GM23338 (cell line): ENCODE data around the gene BLACAT1. TPM values are rescaled to one million over a fixed set of nuclear protein-coding genes. Genes with fewer than 3 reads are reported as not detected.
"Not testable (repeated sequence)": the region's sequence is repeated elsewhere in the genome, so short reads cannot be mapped to it uniquely, and the experiment has no call there.

Source experiments
- ATAC-seq: fragments of 200-7000 bp; cut with Tn5 transposase; 3 replicates; pipeline ENCODE4 v1.9.1; 2020
- DNase-seq: peaks from one replicate; pipeline ENCODE4 v3.0.0-alpha.2; 2015; ENCODE audit warnings: low spot score
- H2AFZ ChIP-seq: fragments of 200-600 bp; sonication (generic); 2 replicates; pipeline ENCODE4 v1.8.0; 2016; ENCODE audit warnings: antibody characterized with exemption, mild to moderate bottlenecking, moderate library complexity
- H3F3A ChIP-seq: fragments of 200-600 bp; sonication (generic); replicated peaks from 2 replicates; pipeline ENCODE4 v1.8.0; 2017; ENCODE audit warnings: antibody characterized with exemption, mixed run types, low read depth
- H3K27ac ChIP-seq: fragments of 200-600 bp; sonication (generic); 2 replicates; pipeline ENCODE4 v1.6.1; 2016; ENCODE audit warnings: low read depth
- H3K27me3 ChIP-seq: fragments of 200-600 bp; sonication (generic); 2 replicates; pipeline ENCODE4 v1.8.0; 2016; ENCODE audit warnings: mild to moderate bottlenecking, mixed run types, moderate library complexity; ENCODE audit not compliant: insufficient read depth
- H3K36me3 ChIP-seq: fragments of 200-600 bp; sonication (generic); 2 replicates; pipeline ENCODE4 v1.8.0; 2016; ENCODE audit warnings: mild to moderate bottlenecking; ENCODE audit not compliant: insufficient read depth
- H3K4me1 ChIP-seq: fragments of 200-600 bp; sonication (generic); 2 replicates; pipeline ENCODE4 v1.8.0; 2016; ENCODE audit warnings: mild to moderate bottlenecking, moderate library complexity; ENCODE audit not compliant: insufficient read depth
- H3K4me2 ChIP-seq: fragments of 200-600 bp; sonication (generic); 2 replicates; pipeline ENCODE4 v1.7.1; 2017; ENCODE audit warnings: mixed run types
- H3K4me3 ChIP-seq: fragments of 200-600 bp; sonication (generic); 2 replicates; pipeline ENCODE4 v1.6.1; 2016; ENCODE audit warnings: mixed run types
- H3K79me2 ChIP-seq: fragments of 200-600 bp; sonication (generic); replicated peaks from 2 replicates; pipeline ENCODE4 v1.8.0; 2017; ENCODE audit warnings: mild to moderate bottlenecking; ENCODE audit not compliant: insufficient read depth
- H3K9me2 ChIP-seq: fragments of 200-600 bp; sonication (generic); 2 replicates; pipeline ENCODE4 v1.8.0; 2017; ENCODE audit not compliant: insufficient read depth
- H4K20me1 ChIP-seq: fragments of 200-600 bp; sonication (generic); replicated peaks from 2 replicates; pipeline ENCODE4 v1.8.0; 2017; ENCODE audit warnings: mild to moderate bottlenecking; ENCODE audit not compliant: insufficient read depth
- H3K27ac Mint-ChIP-seq: 2 replicates; pipeline ENCODE4 v1.8.0; 2020; ENCODE audit warnings: inconsistent platforms, mild to moderate bottlenecking, moderate library complexity, mixed read lengths
- H3K27me3 Mint-ChIP-seq: 3 replicates; pipeline ENCODE4 v1.8.0; 2022; ENCODE audit warnings: low read depth, mild to moderate bottlenecking, moderate library complexity, mixed read lengths, inconsistent platforms; ENCODE audit not compliant: insufficient read depth, poor library complexity
- H3K36me3 Mint-ChIP-seq: 3 replicates; pipeline ENCODE4 v1.8.0; 2021; ENCODE audit warnings: low read depth, mild to moderate bottlenecking, inconsistent platforms, moderate library complexity, mixed read lengths
- H3K4me1 Mint-ChIP-seq: 3 replicates; pipeline ENCODE4 v1.8.0; 2020; ENCODE audit warnings: mild to moderate bottlenecking, inconsistent platforms, mixed read lengths
- H3K4me3 Mint-ChIP-seq: 3 replicates; pipeline ENCODE4 v1.8.0; 2021; ENCODE audit warnings: moderate library complexity, mild to moderate bottlenecking, inconsistent platforms, mixed read lengths
- H3K9me3 Mint-ChIP-seq: 3 replicates; pipeline ENCODE4 v1.8.0; 2020; ENCODE audit warnings: moderate library complexity, mild to moderate bottlenecking, inconsistent platforms, mixed read lengths
- CREB1 ChIP-seq: fragments of 250-450 bp; sonication (Bioruptor Pico); IDR thresholded peaks from 2 replicates; pipeline ENCODE4 v1.5.0; 2020; ENCODE audit warnings: low read depth, mild to moderate bottlenecking, moderate library complexity
- EZH2phosphoT487 ChIP-seq: fragments of 200-600 bp; sonication (generic); IDR thresholded peaks from one replicate; pipeline ENCODE4 v1.8.1; 2018; ENCODE audit warnings: antibody characterized with exemption; ENCODE audit not compliant: unreplicated experiment
- JUNB ChIP-seq: IDR thresholded peaks from one replicate; pipeline ENCODE4 v1.6.1; 2016; ENCODE audit warnings: antibody characterized with exemption; ENCODE audit not compliant: unreplicated experiment
- NANOG ChIP-seq: IDR thresholded peaks from 2 replicates; pipeline ENCODE4 v1.6.1; 2016; ENCODE audit warnings: antibody characterized with exemption, borderline replicate concordance
- ZNF114 ChIP-seq: fragments of 250-450 bp; sonication (Bioruptor Pico); IDR thresholded peaks from 2 replicates; pipeline ENCODE4 v1.5.0; 2020; ENCODE audit warnings: mild to moderate bottlenecking, moderate library complexity
- ZNF331 ChIP-seq: fragments of 250-450 bp; sonication (Bioruptor Pico); IDR thresholded peaks from 2 replicates; pipeline ENCODE4 v1.5.0; 2020; ENCODE audit warnings: low read depth, mild to moderate bottlenecking, moderate library complexity
- polyA plus RNA-seq: library from polyadenylated mRNA; unstranded; fragments of >200 nt; fragmentation: Nextera tagmentation; extraction: Ambion mirVana; gene quantifications from 2 replicates; pipeline ENCODE4 v1.2.1, GENCODE V29; 2016
- total RNA-seq: library from RNA; depleted of rRNA; stranded (reverse); fragments of >200 nt; shearing (Covaris generic); gene quantifications from 2 replicates; pipeline ENCODE4 v1.2.3, GENCODE V29; 2014
- TF ChIP-seq, protein P1 (sequence below): IDR thresholded peaks from 2 replicates; pipeline ENCODE4 v1.6.1; 2016; ENCODE audit warnings: antibody characterized with exemption
- TF ChIP-seq, protein P2 (sequence below): fragments of 250-450 bp; sonication (Bioruptor Pico); IDR thresholded peaks from 2 replicates; pipeline ENCODE4 v1.5.0; 2020; ENCODE audit warnings: mild to moderate bottlenecking, moderate library complexity
- TF ChIP-seq, protein P3 (sequence below), 2 experiments: fragments of 200-600 bp in 1 of 2; sonication (generic) in 1 of 2; conservative IDR thresholded peaks; 2 replicates each; pipeline versions ENCODE4 v1.5.1 to v1.6.1; 2016 to 2017; ENCODE audit warnings: antibody characterized with exemption in 2 of 2, low read depth in 2 of 2, mild to moderate bottlenecking in 2 of 2, moderate library complexity in 1 of 2

Gene BLACAT1
- total and polyA plus RNA-seq, 2 experiments from 2014 or later, result 1.6 to 6.2 TPM

DNA sequence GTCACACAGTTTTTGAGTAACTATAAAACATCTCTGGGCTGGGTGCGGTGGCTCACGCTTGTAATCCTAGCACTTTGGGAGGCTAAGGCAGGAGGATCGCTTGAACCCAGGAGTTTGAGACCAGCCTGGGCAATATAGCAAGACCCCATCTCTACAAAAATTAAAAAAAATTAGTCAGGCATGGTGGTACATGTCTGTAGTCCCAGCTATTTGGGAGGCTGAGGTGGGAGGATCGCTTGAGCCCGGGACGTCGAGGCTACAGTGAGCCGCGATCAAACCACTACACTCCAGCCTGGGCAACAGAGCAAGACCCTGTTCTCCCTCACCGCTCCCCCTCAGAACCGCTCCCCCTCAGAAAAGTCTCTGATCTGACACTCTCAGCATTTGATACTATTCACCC is 26.7 kb upstream of the BLACAT1 start:
- H3K4me2 ChIP-seq, H3K4me3 ChIP-seq, H4K20me1 ChIP-seq, H3F3A ChIP-seq, H3K9me3 Mint-ChIP-seq, H3K36me3 ChIP-seq, H3K27me3 ChIP-seq, H3K79me2 ChIP-seq, H3K9me2 ChIP-seq, H3K4me3 Mint-ChIP-seq, H2AFZ ChIP-seq, ATAC-seq, H3K27ac ChIP-seq, H3K36me3 Mint-ChIP-seq, H3K4me1 ChIP-seq, DNase-seq, H3K27ac Mint-ChIP-seq: not testable (repeated sequence)
- Mint-ChIP-seq H3K27me3 (peaks cover 22% of the 10 kb centered on the region), H3K4me1 (peaks cover 45% of the 10 kb centered on the region)

DNA sequence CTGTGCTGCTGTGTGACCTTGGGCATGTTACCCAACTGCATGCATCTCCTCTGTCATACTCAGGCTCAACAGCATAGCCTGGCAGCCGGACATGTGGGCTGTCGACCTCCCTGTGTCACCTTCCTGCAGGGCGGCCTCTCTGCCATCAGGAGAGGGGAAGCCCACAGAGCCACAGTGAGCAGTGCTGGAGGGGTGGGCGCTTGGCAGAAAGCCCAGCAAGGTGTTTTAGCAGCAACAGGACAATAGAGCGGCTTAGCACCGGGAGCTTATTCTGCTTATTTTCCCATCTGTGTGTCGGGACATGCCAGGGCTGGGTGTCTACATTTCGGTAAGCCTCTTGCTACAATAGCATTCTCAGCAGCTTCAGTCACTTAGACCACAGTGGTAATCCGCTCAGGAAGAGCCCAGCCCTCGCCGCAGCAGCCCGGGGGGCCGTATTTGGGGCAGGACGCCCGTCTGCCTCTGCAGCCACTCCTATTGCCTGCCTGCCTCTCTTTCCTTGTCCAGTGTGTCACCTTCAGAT is 25.8 kb upstream of the BLACAT1 start:
- Mint-ChIP-seq H3K9me3 (0 out of 3 replicates have a peak, but pooled peaks cover 2% of the 10 kb centered on the region), H3K27ac (no peak overlapping the region), H3K36me3 (no peaks in the 10 kb centered on the region; the same call in 2 of the 3 replicates), H3K4me1 (peaks cover 54% of the 10 kb centered on the region), H3K4me3 (no peak overlapping the region), H3K27me3 (peaks cover 24% of the 10 kb centered on the region)
- H3K4me3 ChIP-seq, result no peak overlapping the region
- 0 out of 2 replicates have a peak, but pooled peaks cover 2% of the 10 kb centered on the region for H3F3A ChIP-seq
- ATAC-seq (no peak), DNase-seq (no peak)
- no peaks in the 10 kb centered on the region; the same call in 1 of the 2 replicates for H3K27me3 ChIP-seq
- H2AFZ ChIP-seq, result no peak overlapping the region
- H3K79me2 ChIP-seq, result no peaks in the 10 kb centered on the region
- no peaks in the 10 kb centered on the region for H3K36me3 ChIP-seq
- peaks cover 11% of the 10 kb centered on the region; the same call in 1 of the 2 replicates for H3K4me1 ChIP-seq
- H3K9me2 ChIP-seq, result no peaks in the 10 kb centered on the region
- no peaks in the 10 kb centered on the region for H4K20me1 ChIP-seq
- H3K27ac ChIP-seq, result no peak overlapping the region
- H3K4me2 ChIP-seq, result 0 out of 2 replicates have a peak overlapping the region, but pooled peaks have one; percentile 26
- no peak for TF ChIP-seq JUNB
- no peak for TF ChIP-seq NANOG
- no peak for TF ChIP-seq ZNF331 (CRISPR knock-in tag)
- TF ChIP-seq, protein P1, sequence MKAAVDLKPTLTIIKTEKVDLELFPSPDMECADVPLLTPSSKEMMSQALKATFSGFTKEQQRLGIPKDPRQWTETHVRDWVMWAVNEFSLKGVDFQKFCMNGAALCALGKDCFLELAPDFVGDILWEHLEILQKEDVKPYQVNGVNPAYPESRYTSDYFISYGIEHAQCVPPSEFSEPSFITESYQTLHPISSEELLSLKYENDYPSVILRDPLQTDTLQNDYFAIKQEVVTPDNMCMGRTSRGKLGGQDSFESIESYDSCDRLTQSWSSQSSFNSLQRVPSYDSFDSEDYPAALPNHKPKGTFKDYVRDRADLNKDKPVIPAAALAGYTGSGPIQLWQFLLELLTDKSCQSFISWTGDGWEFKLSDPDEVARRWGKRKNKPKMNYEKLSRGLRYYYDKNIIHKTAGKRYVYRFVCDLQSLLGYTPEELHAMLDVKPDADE, result no peak
- TF ChIP-seq CREB1, result no peak
- TF ChIP-seq, protein P2, sequence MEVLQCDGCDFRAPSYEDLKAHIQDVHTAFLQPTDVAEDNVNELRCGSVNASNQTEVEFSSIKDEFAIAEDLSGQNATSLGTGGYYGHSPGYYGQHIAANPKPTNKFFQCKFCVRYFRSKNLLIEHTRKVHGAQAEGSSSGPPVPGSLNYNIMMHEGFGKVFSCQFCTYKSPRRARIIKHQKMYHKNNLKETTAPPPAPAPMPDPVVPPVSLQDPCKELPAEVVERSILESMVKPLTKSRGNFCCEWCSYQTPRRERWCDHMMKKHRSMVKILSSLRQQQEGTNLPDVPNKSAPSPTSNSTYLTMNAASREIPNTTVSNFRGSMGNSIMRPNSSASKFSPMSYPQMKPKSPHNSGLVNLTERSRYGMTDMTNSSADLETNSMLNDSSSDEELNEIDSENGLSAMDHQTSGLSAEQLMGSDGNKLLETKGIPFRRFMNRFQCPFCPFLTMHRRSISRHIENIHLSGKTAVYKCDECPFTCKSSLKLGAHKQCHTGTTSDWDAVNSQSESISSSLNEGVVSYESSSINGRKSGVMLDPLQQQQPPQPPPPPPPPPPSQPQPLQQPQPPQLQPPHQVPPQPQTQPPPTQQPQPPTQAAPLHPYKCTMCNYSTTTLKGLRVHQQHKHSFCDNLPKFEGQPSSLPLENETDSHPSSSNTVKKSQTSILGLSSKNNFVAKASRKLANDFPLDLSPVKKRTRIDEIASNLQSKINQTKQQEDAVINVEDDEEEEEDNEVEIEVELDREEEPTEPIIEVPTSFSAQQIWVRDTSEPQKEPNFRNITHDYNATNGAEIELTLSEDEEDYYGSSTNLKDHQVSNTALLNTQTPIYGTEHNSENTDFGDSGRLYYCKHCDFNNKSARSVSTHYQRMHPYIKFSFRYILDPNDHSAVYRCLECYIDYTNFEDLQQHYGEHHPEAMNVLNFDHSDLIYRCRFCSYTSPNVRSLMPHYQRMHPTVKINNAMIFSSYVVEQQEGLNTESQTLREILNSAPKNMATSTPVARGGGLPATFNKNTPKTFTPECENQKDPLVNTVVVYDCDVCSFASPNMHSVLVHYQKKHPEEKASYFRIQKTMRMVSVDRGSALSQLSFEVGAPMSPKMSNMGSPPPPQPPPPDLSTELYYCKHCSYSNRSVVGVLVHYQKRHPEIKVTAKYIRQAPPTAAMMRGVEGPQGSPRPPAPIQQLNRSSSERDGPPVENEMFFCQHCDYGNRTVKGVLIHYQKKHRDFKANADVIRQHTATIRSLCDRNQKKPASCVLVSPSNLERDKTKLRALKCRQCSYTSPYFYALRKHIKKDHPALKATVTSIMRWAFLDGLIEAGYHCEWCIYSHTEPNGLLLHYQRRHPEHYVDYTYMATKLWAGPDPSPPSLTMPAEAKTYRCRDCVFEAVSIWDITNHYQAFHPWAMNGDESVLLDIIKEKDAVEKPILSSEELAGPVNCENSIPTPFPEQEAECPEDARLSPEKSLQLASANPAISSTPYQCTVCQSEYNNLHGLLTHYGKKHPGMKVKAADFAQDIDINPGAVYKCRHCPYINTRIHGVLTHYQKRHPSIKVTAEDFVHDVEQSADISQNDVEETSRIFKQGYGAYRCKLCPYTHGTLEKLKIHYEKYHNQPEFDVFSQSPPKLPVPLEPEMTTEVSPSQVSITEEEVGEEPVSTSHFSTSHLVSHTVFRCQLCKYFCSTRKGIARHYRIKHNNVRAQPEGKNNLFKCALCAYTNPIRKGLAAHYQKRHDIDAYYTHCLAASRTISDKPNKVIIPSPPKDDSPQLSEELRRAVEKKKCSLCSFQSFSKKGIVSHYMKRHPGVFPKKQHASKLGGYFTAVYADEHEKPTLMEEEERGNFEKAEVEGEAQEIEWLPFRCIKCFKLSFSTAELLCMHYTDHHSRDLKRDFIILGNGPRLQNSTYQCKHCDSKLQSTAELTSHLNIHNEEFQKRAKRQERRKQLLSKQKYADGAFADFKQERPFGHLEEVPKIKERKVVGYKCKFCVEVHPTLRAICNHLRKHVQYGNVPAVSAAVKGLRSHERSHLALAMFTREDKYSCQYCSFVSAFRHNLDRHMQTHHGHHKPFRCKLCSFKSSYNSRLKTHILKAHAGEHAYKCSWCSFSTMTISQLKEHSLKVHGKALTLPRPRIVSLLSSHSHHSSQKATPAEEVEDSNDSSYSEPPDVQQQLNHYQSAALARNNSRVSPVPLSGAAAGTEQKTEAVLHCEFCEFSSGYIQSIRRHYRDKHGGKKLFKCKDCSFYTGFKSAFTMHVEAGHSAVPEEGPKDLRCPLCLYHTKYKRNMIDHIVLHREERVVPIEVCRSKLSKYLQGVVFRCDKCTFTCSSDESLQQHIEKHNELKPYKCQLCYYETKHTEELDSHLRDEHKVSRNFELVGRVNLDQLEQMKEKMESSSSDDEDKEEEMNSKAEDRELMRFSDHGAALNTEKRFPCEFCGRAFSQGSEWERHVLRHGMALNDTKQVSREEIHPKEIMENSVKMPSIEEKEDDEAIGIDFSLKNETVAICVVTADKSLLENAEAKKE (CRISPR knock-in tag), result no peak
- TF ChIP-seq, protein P3, sequence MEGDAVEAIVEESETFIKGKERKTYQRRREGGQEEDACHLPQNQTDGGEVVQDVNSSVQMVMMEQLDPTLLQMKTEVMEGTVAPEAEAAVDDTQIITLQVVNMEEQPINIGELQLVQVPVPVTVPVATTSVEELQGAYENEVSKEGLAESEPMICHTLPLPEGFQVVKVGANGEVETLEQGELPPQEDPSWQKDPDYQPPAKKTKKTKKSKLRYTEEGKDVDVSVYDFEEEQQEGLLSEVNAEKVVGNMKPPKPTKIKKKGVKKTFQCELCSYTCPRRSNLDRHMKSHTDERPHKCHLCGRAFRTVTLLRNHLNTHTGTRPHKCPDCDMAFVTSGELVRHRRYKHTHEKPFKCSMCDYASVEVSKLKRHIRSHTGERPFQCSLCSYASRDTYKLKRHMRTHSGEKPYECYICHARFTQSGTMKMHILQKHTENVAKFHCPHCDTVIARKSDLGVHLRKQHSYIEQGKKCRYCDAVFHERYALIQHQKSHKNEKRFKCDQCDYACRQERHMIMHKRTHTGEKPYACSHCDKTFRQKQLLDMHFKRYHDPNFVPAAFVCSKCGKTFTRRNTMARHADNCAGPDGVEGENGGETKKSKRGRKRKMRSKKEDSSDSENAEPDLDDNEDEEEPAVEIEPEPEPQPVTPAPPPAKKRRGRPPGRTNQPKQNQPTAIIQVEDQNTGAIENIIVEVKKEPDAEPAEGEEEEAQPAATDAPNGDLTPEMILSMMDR (conservative IDR thresholded peaks at IDR 0.05; ENCODE audit: low read depth in 2 of 2), result no peak
- TF ChIP-seq ZNF114, result no peak
- TF ChIP-seq EZH2phosphoT487, result no peak
